Measurements from ENCODE around the gene TMCC2.
"Not testable (repeated sequence)": the region's sequence is repeated elsewhere in the genome, so short reads cannot be mapped to it uniquely, and the experiment has no call there.

The TMCC2 gene

GRCh38 chr1:205287767-205288559 is 60.2 kb downstream of the TMCC2 start:
- peak overlapping the region in 1 of 2 donors; percentile 47 for H3K9ac ChIP-seq (ENCODE audit: low read depth in 1 of 2, low read length in 2 of 2)
- no peak overlapping the region for H3K27ac ChIP-seq (ENCODE audit: low read depth, low read length)
- peak overlapping the region in 1 of 2 donors; percentile 36 for H3K4me3 ChIP-seq (ENCODE audit: low read depth in 1 of 2, low read length in 2 of 2)
- H3K36me3 ChIP-seq (ENCODE audit: control insufficient read depth in 1 of 2, insufficient read depth in 2 of 2, low read length in 2 of 2): no peaks in the 10 kb centered on the region
- no peaks in the 10 kb centered on the region for H3K27me3 ChIP-seq (ENCODE audit: control insufficient read depth in 1 of 2, insufficient read depth in 2 of 2, low read length in 2 of 2)
- H3K4me1 ChIP-seq (ENCODE audit: control insufficient read depth in 1 of 2, insufficient read depth in 2 of 2, low read length in 2 of 2): peaks cover 44 to 45% of the 10 kb centered on the region in 2 donors
- H3K9me3 ChIP-seq (ENCODE audit: control insufficient read depth in 1 of 2, low read length in 2 of 2): no peaks in the 10 kb centered on the region

- no peak overlapping the region for H3K9ac ChIP-seq (ENCODE audit: low read depth in 1 of 2, low read length in 2 of 2)
- H3K27me3 ChIP-seq (ENCODE audit: control insufficient read depth in 1 of 2, insufficient read depth in 2 of 2, low read length in 2 of 2): no peaks in the 10 kb centered on the region
- H3K27ac ChIP-seq (ENCODE audit: low read depth, low read length): no peak overlapping the region
- no peak overlapping the region for H3K4me3 ChIP-seq (ENCODE audit: low read depth in 1 of 2, low read length in 2 of 2)
- no peaks in the 10 kb centered on the region for H3K9me3 ChIP-seq (ENCODE audit: control insufficient read depth in 1 of 2, low read length in 2 of 2)
- H3K4me1 ChIP-seq (ENCODE audit: control insufficient read depth in 1 of 2, insufficient read depth in 2 of 2, low read length in 2 of 2): peaks cover 34 to 40% of the 10 kb centered on the region in 2 donors
- H3K36me3 ChIP-seq (ENCODE audit: control insufficient read depth in 1 of 2, insufficient read depth in 2 of 2, low read length in 2 of 2): no peaks in the 10 kb centered on the region
Measured at GRCh38 chr1:205291596-205291995, 63.9 kb downstream of the TMCC2 start.

GRCh38 chr1:205293350-205294074 is 65.8 kb downstream of the TMCC2 start:
- Histone ChIP-seq H3K9ac (ENCODE audit: low read depth in 1 of 2, low read length in 2 of 2) (no peak overlapping the region), H3K4me3 (ENCODE audit: low read depth in 1 of 2, low read length in 2 of 2) (no peak overlapping the region), H3K9me3 (ENCODE audit: control insufficient read depth in 1 of 2, low read length in 2 of 2) (no peaks in the 10 kb centered on the region), H3K27ac (ENCODE audit: low read depth, low read length) (peak overlapping the region; percentile 70), H3K4me1 (ENCODE audit: control insufficient read depth in 1 of 2, insufficient read depth in 2 of 2, low read length in 2 of 2) (peaks cover 18 to 22% of the 10 kb centered on the region in 2 donors), H3K27me3 (ENCODE audit: control insufficient read depth in 1 of 2, insufficient read depth in 2 of 2, low read length in 2 of 2) (no peaks in the 10 kb centered on the region), H3K36me3 (ENCODE audit: control insufficient read depth in 1 of 2, insufficient read depth in 2 of 2, low read length in 2 of 2) (no peaks in the 10 kb centered on the region)

GRCh38 chr1:205294175-205294917 is 66.6 kb downstream of the TMCC2 start:
- Histone ChIP-seq H3K27ac (ENCODE audit: low read depth, low read length) (peak overlapping the region; percentile 70), H3K9ac (ENCODE audit: low read depth in 1 of 2, low read length in 2 of 2) (no peak overlapping the region), H3K36me3 (ENCODE audit: control insufficient read depth in 1 of 2, insufficient read depth in 2 of 2, low read length in 2 of 2) (no peaks in the 10 kb centered on the region), H3K27me3 (ENCODE audit: control insufficient read depth in 1 of 2, insufficient read depth in 2 of 2, low read length in 2 of 2) (no peaks in the 10 kb centered on the region), H3K4me1 (ENCODE audit: control insufficient read depth in 1 of 2, insufficient read depth in 2 of 2, low read length in 2 of 2) (peaks cover 18 to 22% of the 10 kb centered on the region in 2 donors), H3K9me3 (ENCODE audit: control insufficient read depth in 1 of 2, low read length in 2 of 2) (no peaks in the 10 kb centered on the region), H3K4me3 (ENCODE audit: low read depth in 1 of 2, low read length in 2 of 2) (no peak overlapping the region)

- Histone ChIP-seq H3K27ac (ENCODE audit: low read depth, low read length) (peak overlapping the region; percentile 42), H3K4me1 (ENCODE audit: control insufficient read depth in 1 of 2, insufficient read depth in 2 of 2, low read length in 2 of 2) (peaks cover 18 to 22% of the 10 kb centered on the region in 2 donors), H3K4me3 (ENCODE audit: low read depth in 1 of 2, low read length in 2 of 2) (no peak overlapping the region), H3K9me3 (ENCODE audit: control insufficient read depth in 1 of 2, low read length in 2 of 2) (no peaks in the 10 kb centered on the region), H3K27me3 (ENCODE audit: control insufficient read depth in 1 of 2, insufficient read depth in 2 of 2, low read length in 2 of 2) (no peaks in the 10 kb centered on the region), H3K9ac (ENCODE audit: low read depth in 1 of 2, low read length in 2 of 2) (peak overlapping the region in 1 of 2 donors; percentile 11), H3K36me3 (ENCODE audit: control insufficient read depth in 1 of 2, insufficient read depth in 2 of 2, low read length in 2 of 2) (no peaks in the 10 kb centered on the region)
Measured at GRCh38 chr1:205294934-205295333, 67.2 kb downstream of the TMCC2 start.

- H3K9me3 ChIP-seq (ENCODE audit: control insufficient read depth in 1 of 2, low read length in 2 of 2): no peaks in the 10 kb centered on the region
- peaks cover 21 to 25% of the 10 kb centered on the region in 2 donors for H3K4me1 ChIP-seq (ENCODE audit: control insufficient read depth in 1 of 2, insufficient read depth in 2 of 2, low read length in 2 of 2)
- H3K27me3 ChIP-seq (ENCODE audit: control insufficient read depth in 1 of 2, insufficient read depth in 2 of 2, low read length in 2 of 2): no peaks in the 10 kb centered on the region
- H3K4me3 ChIP-seq (ENCODE audit: low read depth in 1 of 2, low read length in 2 of 2): no peak overlapping the region
- H3K9ac ChIP-seq (ENCODE audit: low read depth in 1 of 2, low read length in 2 of 2): no peak overlapping the region
- no peak overlapping the region for H3K27ac ChIP-seq (ENCODE audit: low read depth, low read length)
- H3K36me3 ChIP-seq (ENCODE audit: control insufficient read depth in 1 of 2, insufficient read depth in 2 of 2, low read length in 2 of 2): no peaks in the 10 kb centered on the region
Measured at GRCh38 chr1:205296154-205296553, 68.4 kb downstream of the TMCC2 start.

GRCh38 chr1:205297546-205298177 is 69.9 kb downstream of the TMCC2 start:
- not testable (repeated sequence) for H3K27ac ChIP-seq (ENCODE audit: low read depth, low read length); H3K4me3 ChIP-seq (ENCODE audit: low read depth in 1 of 2, low read length in 2 of 2); H3K9me3 ChIP-seq (ENCODE audit: control insufficient read depth in 1 of 2, low read length in 2 of 2); H3K27me3 ChIP-seq (ENCODE audit: control insufficient read depth in 1 of 2, insufficient read depth in 2 of 2, low read length in 2 of 2); H3K9ac ChIP-seq (ENCODE audit: low read depth in 1 of 2, low read length in 2 of 2)
- peaks cover 35 to 38% of the 10 kb centered on the region in 2 donors for H3K4me1 ChIP-seq (ENCODE audit: control insufficient read depth in 1 of 2, insufficient read depth in 2 of 2, low read length in 2 of 2)
- H3K36me3 ChIP-seq (ENCODE audit: control insufficient read depth in 1 of 2, insufficient read depth in 2 of 2, low read length in 2 of 2): peaks cover 0 to 11% of the 10 kb centered on the region in 2 donors

- H3K27me3 ChIP-seq (ENCODE audit: control insufficient read depth in 1 of 2, insufficient read depth in 2 of 2, low read length in 2 of 2): no peaks in the 10 kb centered on the region
- H3K4me1 ChIP-seq (ENCODE audit: control insufficient read depth in 1 of 2, insufficient read depth in 2 of 2, low read length in 2 of 2): peaks cover 41 to 44% of the 10 kb centered on the region in 2 donors
- H3K9me3 ChIP-seq (ENCODE audit: control insufficient read depth in 1 of 2, low read length in 2 of 2): no peaks in the 10 kb centered on the region
- no peak overlapping the region for H3K9ac ChIP-seq (ENCODE audit: low read depth in 1 of 2, low read length in 2 of 2)
- H3K27ac ChIP-seq (ENCODE audit: low read depth, low read length): no peak overlapping the region
- no peak overlapping the region for H3K4me3 ChIP-seq (ENCODE audit: low read depth in 1 of 2, low read length in 2 of 2)
- peaks cover 6 to 18% of the 10 kb centered on the region in 2 donors for H3K36me3 ChIP-seq (ENCODE audit: control insufficient read depth in 1 of 2, insufficient read depth in 2 of 2, low read length in 2 of 2)
Measured at GRCh38 chr1:205298191-205298994, 70.6 kb downstream of the TMCC2 start.

GRCh38 chr1:205300149-205300548 is 72.4 kb downstream of the TMCC2 start:
- H3K9me3 ChIP-seq (ENCODE audit: control insufficient read depth in 1 of 2, low read length in 2 of 2): no peaks in the 10 kb centered on the region
- H3K27ac ChIP-seq (ENCODE audit: low read depth, low read length): no peak overlapping the region
- H3K4me1 ChIP-seq (ENCODE audit: control insufficient read depth in 1 of 2, insufficient read depth in 2 of 2, low read length in 2 of 2): peaks cover 24 to 27% of the 10 kb centered on the region in 2 donors
- no peak overlapping the region for H3K9ac ChIP-seq (ENCODE audit: low read depth in 1 of 2, low read length in 2 of 2)
- no peaks in the 10 kb centered on the region for H3K27me3 ChIP-seq (ENCODE audit: control insufficient read depth in 1 of 2, insufficient read depth in 2 of 2, low read length in 2 of 2)
- no peak overlapping the region for H3K4me3 ChIP-seq (ENCODE audit: low read depth in 1 of 2, low read length in 2 of 2)
- H3K36me3 ChIP-seq (ENCODE audit: control insufficient read depth in 1 of 2, insufficient read depth in 2 of 2, low read length in 2 of 2): peaks cover 22 to 35% of the 10 kb centered on the region in 2 donors
